ENCODE measurements around the gene ASCC3. TPM values are rescaled to one million over a fixed set of nuclear protein-coding genes. Genes with fewer than 3 reads are reported as not detected.

Gene ASCC3
- total RNA-seq, 1 experiment from 2014 or later: 45.6 TPM

GRCh38 chr6:100920028-100920605, 39.0 kb upstream of the ASCC3 start:
- BruUV-seq (replicated peaks): no TSS peak
- no peaks in the 10 kb centered on the region for H3K9me3 Mint-ChIP-seq (ENCODE audit: low read depth, unreplicated experiment)
- H3K27ac Mint-ChIP-seq (ENCODE audit: unreplicated experiment): no peak overlapping the region
- CTCF ChIA-PET: no interaction called here
- no peaks in the 10 kb centered on the region for H3K4me1 Mint-ChIP-seq (ENCODE audit: low read depth, unreplicated experiment)
- no peaks in the 10 kb centered on the region for H3K36me3 Mint-ChIP-seq (ENCODE audit: insufficient read depth, unreplicated experiment)
- intact Hi-C loops (cut with micrococcal nuclease; ENCODE audit: unreplicated experiment): no loop called here
- no peak for TF ChIP-seq CTCF (IDR thresholded peaks at IDR 0.05; ENCODE audit: unreplicated experiment)
- no peak overlapping the region for H3K4me3 Mint-ChIP-seq (ENCODE audit: low read depth, unreplicated experiment)
- no peaks in the 10 kb centered on the region for H3K27me3 Mint-ChIP-seq (ENCODE audit: unreplicated experiment)
- no peak for DNase-seq

DNA sequence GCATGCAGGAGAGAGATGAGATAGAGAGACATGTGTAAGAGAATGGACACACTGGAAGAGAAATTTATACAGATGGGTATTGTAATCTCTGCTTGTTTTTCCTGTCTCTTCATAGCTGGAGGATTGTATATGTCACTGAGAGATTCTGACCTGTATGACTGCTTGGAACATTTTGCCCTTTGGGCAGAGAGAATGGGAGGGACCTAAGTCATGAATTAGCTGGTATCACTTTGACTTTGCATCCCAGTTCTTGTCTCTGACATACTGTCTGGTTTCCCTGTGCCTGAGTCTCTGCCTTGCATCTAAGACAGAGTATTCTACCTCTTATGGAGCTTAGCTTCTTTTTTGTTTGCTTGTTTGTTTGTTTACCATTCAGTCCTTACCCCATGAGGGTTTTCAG, 37.0 kb upstream of the ASCC3 start:
- Mint-ChIP-seq H3K4me3 (ENCODE audit: low read depth, unreplicated experiment) (no peak overlapping the region), H3K36me3 (ENCODE audit: insufficient read depth, unreplicated experiment) (no peaks in the 10 kb centered on the region), H3K4me1 (ENCODE audit: low read depth, unreplicated experiment) (no peaks in the 10 kb centered on the region), H3K9me3 (ENCODE audit: low read depth, unreplicated experiment) (no peaks in the 10 kb centered on the region), H3K27me3 (ENCODE audit: unreplicated experiment) (no peaks in the 10 kb centered on the region), H3K27ac (ENCODE audit: unreplicated experiment) (no peak overlapping the region)
- DNase-seq: no peak
- no peak for TF ChIP-seq CTCF (IDR thresholded peaks at IDR 0.05; ENCODE audit: unreplicated experiment)
- intact Hi-C loops (cut with micrococcal nuclease; ENCODE audit: unreplicated experiment): no loop called here
- no TSS peak for BruUV-seq (replicated peaks)
- CTCF ChIA-PET: no interaction called here

DNA sequence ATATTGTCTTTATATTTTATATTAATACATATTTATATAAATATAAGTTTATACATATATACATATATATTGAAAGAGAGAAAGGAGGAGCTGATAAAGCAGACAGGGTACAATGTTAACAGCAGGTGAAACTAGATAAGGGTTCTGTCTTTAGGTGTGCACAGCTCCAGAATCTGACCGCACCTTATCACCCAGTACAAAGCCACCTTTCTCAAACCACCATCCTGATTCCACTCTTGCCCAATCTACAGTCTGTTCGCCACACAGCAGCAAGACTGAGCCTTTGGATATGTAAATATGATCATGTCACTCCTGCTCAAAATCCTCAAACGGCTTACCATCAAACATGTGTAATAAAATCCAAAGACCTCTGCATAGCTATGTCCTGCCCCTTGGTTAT, 34.7 kb upstream of the ASCC3 start:
- intact Hi-C loops (cut with micrococcal nuclease; ENCODE audit: unreplicated experiment): no loop called here
- Mint-ChIP-seq H3K27me3 (ENCODE audit: unreplicated experiment) (no peaks in the 10 kb centered on the region), H3K4me3 (ENCODE audit: low read depth, unreplicated experiment) (no peak overlapping the region), H3K4me1 (ENCODE audit: low read depth, unreplicated experiment) (no peaks in the 10 kb centered on the region), H3K36me3 (ENCODE audit: insufficient read depth, unreplicated experiment) (no peaks in the 10 kb centered on the region), H3K27ac (ENCODE audit: unreplicated experiment) (no peak overlapping the region), H3K9me3 (ENCODE audit: low read depth, unreplicated experiment) (no peaks in the 10 kb centered on the region)
- no peak for DNase-seq
- CTCF ChIA-PET: no interaction called here
- no TSS peak for BruUV-seq (replicated peaks)
- TF ChIP-seq CTCF (IDR thresholded peaks at IDR 0.05; ENCODE audit: unreplicated experiment): no peak

DNA sequence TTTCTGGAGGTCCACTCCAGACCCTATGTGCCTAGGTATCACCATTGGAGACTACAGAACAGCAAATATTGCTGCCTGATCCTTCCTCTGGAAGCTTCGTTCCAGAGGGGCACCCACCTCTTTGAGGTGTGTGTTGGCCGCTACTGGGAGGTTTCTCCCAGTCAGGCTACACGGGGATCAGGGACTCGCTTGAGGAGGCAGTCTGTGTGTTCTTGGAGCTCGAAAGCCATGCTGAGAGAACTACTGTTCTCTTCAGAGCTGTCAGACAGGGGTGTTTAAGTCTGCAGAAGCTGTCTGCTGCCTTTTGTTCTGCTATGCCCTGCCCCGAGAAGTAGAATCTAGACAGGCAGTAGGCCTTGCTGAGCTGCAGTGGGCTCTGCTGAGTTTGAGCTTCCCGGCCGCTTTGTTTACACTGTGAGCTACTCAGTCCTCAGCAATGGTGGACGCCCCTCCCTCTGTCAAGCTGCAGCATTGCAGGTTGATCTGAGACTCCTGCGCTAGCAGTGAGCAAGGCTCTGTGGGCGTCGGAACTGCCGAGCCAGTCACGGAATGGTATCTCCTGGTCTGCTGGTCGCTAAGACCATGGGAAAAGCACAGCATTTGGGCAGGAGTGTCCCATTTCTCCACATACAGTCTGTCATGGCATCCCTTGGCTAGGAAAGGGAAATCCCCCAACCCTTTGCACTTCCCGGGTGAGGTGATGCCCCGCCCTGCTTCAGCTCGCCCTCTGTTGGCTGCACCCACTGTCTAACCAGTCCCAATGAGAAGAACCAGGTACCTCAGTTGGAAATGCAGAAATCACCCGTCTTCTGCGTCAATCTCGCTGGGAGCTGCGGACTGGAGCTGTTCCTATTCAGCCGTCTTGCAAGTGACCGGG, 32.5 kb upstream of the ASCC3 start:
- Mint-ChIP-seq H3K27ac (ENCODE audit: unreplicated experiment) (no peak overlapping the region), H3K36me3 (ENCODE audit: insufficient read depth, unreplicated experiment) (no peaks in the 10 kb centered on the region), H3K4me3 (ENCODE audit: low read depth, unreplicated experiment) (no peak overlapping the region), H3K9me3 (ENCODE audit: low read depth, unreplicated experiment) (no peaks in the 10 kb centered on the region), H3K27me3 (ENCODE audit: unreplicated experiment) (no peaks in the 10 kb centered on the region), H3K4me1 (ENCODE audit: low read depth, unreplicated experiment) (no peaks in the 10 kb centered on the region)
- no peak for DNase-seq
- no peak for TF ChIP-seq CTCF (IDR thresholded peaks at IDR 0.05; ENCODE audit: unreplicated experiment)
- BruUV-seq (replicated peaks): no TSS peak
- CTCF ChIA-PET: no interaction called here
- intact Hi-C loops (cut with micrococcal nuclease; ENCODE audit: unreplicated experiment): no loop called here
